ENCODE measurements around the gene ZSCAN31.

The ZSCAN31 gene

DNA sequence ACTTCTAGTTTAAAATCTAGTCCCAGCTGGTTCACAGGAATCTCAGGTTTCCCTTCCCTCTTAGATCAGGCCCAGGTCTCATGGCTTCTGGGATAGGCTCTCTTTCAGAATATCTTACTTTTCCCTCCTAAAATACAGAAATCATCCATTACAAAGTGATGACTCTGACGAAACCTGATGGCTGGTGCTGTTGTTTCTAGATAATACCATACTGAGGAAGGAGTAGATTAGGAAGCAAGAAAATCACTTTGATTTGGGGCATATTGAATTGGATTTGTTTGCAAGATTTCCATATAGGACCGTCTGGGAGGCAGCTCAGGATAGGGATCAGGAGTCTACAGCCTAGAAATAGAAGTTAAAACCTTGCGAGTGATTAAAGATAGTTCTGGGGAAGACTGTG, 17.4 kb upstream of the ZSCAN31 start:
- DNase-seq (ENCODE audit: low spot score): no peak

DNA sequence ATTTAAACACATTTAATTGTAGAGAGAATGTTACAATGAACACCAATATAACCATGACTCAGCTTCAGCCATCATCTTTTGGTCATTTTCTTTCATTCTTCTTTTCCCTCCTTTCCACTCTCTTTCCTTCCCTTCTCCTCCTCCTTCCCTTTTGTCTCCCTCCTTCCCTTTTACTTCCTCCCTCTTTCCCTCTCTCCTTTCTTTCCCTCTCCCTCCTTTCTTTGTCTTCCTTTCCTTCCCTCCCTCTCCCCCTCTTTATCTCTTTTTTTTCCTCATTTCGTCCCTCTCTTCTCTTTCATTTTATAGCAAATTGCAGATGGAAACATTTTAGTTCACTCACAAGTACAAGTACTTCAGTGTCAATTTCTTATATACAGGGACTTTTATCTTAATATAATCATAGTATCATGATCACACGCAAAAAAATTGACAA, 15.6 kb upstream of the ZSCAN31 start:
- DNase-seq (ENCODE audit: low spot score): no peak

DNA sequence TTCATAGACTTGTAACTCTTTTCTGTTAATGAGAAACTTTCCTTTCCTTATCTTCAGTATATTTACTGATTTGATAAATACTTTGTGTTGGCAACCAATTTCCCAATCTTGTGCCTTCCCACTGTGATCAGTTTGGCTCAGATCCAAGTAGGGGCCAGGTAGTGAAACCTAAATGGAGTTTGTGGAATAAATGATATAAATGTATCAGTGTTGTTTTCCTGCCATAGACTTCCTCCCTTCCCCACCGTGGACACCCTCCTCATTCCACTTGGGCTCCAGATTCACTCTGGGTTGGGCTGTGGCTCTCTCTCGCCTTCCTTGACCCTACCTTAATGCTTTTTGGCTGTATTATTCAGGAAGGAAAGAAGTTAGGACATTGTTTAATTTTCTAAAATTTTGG, 15.1 kb upstream of the ZSCAN31 start:
- DNase-seq (ENCODE audit: low spot score): no peak

- peak; percentile 83 for DNase-seq (ENCODE audit: low spot score)
Measured at GRCh38 chr6:28349892-28350737, 14.2 kb upstream of the ZSCAN31 start, which contains the start of gene ZKSCAN3. TSS of gene ZKSCAN3 (plus strand) at chr6:28349947. CDS start at chr6:28359587, 9,640 bp downstream.

DNA sequence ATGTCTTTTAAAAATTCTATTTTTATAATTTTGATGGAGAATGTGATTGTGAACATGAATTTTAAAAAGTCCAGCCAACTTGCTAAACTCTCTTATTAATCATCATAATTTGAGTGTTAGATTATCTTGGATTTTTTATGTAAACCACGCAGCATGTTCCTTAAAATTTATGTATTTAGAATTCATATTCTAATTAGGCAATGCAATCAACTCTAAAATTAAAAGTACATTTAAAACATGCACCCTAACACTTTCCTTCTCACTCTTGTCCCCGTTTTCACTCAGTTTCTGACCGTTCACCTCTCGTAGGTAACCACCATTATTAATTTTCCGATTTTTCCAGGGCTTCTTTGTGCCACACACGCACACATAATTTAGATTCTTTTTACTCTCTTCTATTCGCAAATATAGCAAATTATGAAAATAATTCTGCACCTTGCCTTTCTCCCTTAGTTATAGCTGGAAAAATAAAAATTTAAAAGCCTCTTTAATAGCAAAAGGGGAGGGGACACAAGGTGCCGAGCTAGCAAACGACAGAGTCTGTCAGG, 13.5 kb upstream of the ZSCAN31 start:
- DNase-seq (ENCODE audit: low spot score): no peak

GRCh38 chr6:28347119-28347518, 11.2 kb upstream of the ZSCAN31 start:
- DNase-seq (ENCODE audit: low spot score): no peak

DNA sequence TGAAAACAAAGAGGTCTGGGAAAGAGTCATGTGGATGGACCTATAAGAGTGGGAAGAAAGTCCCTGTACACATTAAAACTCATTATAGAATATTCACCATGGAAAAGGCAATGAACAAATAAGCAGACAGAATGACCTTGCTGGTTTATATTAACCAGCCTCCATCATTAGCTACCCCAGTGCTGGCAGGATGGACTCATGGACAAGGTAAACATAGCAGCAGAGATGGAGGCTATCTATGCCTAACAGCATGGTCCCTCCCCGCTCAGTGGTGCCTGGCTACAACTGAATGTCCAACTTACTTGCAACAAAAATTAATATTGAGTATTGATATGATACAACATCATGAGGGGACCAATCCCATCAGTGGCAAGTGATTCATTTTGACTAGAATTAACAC, 9.3 kb upstream of the ZSCAN31 start:
- DNase-seq (ENCODE audit: low spot score): no peak

- no peak for DNase-seq (ENCODE audit: low spot score)
Measured at GRCh38 chr6:28343898-28344677, 8.1 kb upstream of the ZSCAN31 start.

DNA sequence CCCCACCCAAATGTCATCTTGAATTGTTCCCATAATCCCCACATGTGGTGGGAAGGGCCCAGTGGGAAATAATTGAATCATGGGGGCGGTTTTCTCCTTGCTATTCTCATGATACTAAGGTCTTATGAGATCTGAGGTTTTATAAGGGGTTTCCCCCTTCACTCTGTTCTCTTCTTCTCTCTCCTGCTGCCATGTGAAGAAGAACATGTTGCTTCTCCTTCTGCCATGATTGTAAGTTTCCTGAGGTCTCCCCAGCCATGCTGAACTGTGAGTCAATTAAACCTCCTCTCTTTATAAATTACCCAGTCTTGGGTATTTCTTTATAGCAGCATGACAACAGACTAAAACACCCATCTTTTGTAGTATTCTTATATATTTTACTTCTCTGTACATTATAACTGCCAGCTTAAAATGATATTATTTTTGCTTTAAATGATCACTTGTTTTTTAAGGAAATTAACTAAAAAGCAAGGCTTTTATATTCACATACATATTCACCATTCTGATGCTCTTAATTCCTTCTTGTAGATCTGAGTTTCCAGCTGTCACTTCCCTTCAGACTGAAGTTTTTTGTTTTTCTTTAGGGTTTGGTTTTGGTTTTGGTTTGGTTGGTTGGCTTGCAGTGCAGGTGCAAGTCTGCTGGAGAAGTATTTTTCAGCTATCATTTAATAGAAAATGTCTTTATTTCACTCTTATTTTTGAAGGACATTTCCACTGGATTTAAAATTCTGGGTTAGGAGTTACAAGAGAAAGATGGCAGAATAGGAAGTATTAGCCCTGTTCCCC, 4.6 kb upstream of the ZSCAN31 start:
- no peak for DNase-seq (ENCODE audit: low spot score)

DNA sequence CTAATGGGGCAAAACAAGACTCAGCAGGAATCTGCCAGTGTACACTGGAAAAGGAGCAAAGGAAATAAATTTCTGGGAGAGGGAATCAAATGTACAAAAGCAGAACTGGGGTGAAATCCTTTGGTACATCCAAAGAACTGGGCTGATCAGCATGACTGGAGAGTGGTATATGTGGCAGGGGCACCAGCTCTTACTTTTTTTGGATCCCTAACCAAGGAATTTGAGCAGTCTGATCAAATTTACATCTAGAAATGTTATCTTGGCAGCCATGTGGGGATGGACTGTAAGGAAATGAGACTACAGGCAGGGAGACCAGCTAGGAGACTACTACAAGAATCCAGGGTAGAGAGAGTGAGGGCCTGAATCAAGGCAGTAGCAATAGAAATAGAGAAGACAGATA, 1.2 kb upstream of the ZSCAN31 start:
- DNase-seq (ENCODE audit: low spot score): peak; percentile 4

- DNase-seq (ENCODE audit: low spot score): peak; percentile 76
Measured at GRCh38 chr6:28336284-28337120, 554 bp upstream of the ZSCAN31 start.

DNA sequence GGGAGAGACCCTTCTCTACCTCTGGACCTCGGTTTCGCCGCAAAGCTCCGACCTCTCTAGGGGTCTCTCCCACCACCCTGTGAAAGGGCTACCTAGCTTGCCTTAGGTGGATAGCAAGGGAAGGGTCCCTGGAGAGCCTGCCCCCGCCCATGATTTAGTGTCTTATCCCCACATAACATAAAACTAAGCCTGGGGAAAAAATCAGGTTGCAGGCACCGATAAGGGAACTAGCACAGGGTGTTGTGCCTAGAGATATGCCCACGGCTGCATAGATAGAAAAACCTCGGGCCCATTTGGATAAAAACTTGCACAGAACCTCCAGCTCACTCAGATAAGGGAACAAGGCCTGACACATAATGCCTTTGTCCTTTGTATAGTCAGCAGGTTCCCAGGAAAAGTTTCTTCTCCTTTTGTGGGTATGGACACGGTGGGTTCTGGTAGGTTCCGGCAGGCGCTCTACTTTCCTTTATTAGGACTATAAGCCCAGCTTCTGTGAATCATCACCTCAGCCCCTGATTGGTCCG, 846 bp downstream of the ZSCAN31 start:
- DNase-seq (ENCODE audit: low spot score): no peak

DNA sequence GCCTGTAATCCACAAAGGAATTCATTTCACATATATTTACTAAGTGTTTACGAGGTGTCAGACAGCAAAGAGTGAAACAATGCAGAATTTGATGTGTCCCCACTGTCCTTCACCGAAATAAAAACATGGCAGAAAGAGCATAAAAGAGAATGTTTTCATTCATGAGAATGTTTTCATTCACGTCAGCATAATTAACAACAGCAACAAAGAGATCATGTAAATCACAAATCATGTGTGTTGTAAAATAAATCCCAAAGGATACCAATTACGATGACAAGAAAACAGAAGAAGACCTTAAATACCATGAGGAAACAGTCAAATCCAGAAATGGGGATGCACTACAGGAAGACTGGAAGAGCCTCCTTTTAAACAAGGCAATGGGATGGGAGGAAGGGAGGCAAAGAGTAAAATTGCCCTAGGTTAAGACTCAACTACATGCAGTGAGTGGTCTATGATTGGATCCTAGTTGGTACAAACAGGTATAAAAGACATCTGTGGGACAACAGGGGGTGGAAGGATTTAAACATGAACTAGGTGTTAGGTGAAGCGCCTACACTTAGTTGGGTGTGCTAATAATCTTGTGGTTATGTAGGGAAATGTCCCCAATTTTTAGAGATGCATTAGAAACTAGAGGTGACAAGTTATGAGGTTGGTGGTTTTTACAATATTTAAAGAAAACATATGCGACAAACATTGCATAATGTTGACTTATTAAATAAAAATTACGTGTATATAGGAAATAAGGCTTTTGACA, 1.5 kb downstream of the ZSCAN31 start:
- no peak for DNase-seq (ENCODE audit: low spot score)

DNA sequence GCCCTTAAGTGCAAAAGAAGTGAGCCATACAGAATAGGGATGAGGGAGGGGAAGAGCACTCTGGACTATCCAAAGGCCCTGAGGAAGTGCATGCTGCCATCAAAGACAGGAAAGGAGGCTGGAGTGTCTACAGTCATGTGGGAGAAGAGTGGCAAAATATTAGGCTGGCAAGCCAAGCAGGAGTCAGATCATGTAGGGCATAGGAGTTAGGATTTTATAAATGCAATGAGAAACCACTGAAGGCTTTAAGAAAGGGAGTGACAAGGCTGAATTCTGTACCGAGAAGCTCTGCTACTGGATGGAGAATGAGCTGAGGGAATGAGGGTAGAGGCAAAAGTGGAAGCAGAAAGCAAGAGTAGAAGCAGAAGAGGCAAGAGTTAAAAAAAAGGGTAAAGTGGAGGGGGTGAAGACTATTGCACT, 2.3 kb downstream of the ZSCAN31 start:
- DNase-seq (ENCODE audit: low spot score): no peak

- no peak for DNase-seq (ENCODE audit: low spot score)
Measured at GRCh38 chr6:28333047-28333446, 2.9 kb downstream of the ZSCAN31 start.

GRCh38 chr6:28330041-28330440, 5.9 kb downstream of the ZSCAN31 start:
- no peak for DNase-seq (ENCODE audit: low spot score)

GRCh38 chr6:28326371-28326948, 9.5 kb downstream of the ZSCAN31 start:
- no peak for DNase-seq (ENCODE audit: low spot score)

- DNase-seq (ENCODE audit: low spot score): no peak
Measured at GRCh38 chr6:28323813-28324424, 12.0 kb downstream of the ZSCAN31 start.

GRCh38 chr6:28322661-28323060, 13.3 kb downstream of the ZSCAN31 start:
- no peak for DNase-seq (ENCODE audit: low spot score)

All from SW480 (cell line).